Glutamatergic neuron (in vitro differentiated cells): ENCODE results near the gene CEP350. TPM values are rescaled to one million over a fixed set of nuclear protein-coding genes. Genes with fewer than 3 reads are reported as not detected.

Experiments
- DNase-seq: peaks from one replicate; pipeline ENCODE4 v3.0.0; 2022
- H3K27ac Mint-ChIP-seq: one replicate; pipeline ENCODE4 v1.8.0; 2020; ENCODE audit warnings: mild to moderate bottlenecking, mixed read lengths, inconsistent platforms; ENCODE audit not compliant: unreplicated experiment
- H3K27me3 Mint-ChIP-seq: one replicate; pipeline ENCODE4 v1.8.0; 2020; ENCODE audit warnings: mild to moderate bottlenecking, moderate library complexity, mixed read lengths, inconsistent platforms; ENCODE audit not compliant: unreplicated experiment
- H3K36me3 Mint-ChIP-seq: one replicate; pipeline ENCODE4 v1.8.0; 2020; ENCODE audit warnings: mild to moderate bottlenecking, mixed read lengths, inconsistent platforms; ENCODE audit not compliant: unreplicated experiment
- H3K4me1 Mint-ChIP-seq: one replicate; pipeline ENCODE4 v1.8.0; 2020; ENCODE audit warnings: mild to moderate bottlenecking, low read depth, mixed read lengths, inconsistent platforms; ENCODE audit not compliant: unreplicated experiment
- H3K4me3 Mint-ChIP-seq: one replicate; pipeline ENCODE4 v1.8.0; 2020; ENCODE audit warnings: mild to moderate bottlenecking, mixed read lengths, inconsistent platforms; ENCODE audit not compliant: unreplicated experiment
- H3K9me3 Mint-ChIP-seq: one replicate; pipeline ENCODE4 v1.8.0; 2020; ENCODE audit warnings: mild to moderate bottlenecking, moderate library complexity, mixed read lengths, inconsistent platforms; ENCODE audit not compliant: unreplicated experiment
- total RNA-seq: library from RNA; stranded (reverse); fragmentation: NEBNext Ultra II Directional; extraction: Animal tissue kit (Norgen Biotek cat#: 25700); gene quantifications from one replicate; pipeline ENCODE4 v1.2.1, GENCODE V29; 2021; ENCODE audit not compliant: unreplicated experiment
- TF ChIP-seq, protein P1 (sequence below): fragments of 200-600 bp; sonication (generic); IDR thresholded peaks from one replicate; pipeline ENCODE4 v1.5.0; 2021; ENCODE audit not compliant: partially characterized antibody, unreplicated experiment

Gene CEP350
- total RNA-seq, 1 donor from 2014 or later = 36.6 TPM

DNA sequence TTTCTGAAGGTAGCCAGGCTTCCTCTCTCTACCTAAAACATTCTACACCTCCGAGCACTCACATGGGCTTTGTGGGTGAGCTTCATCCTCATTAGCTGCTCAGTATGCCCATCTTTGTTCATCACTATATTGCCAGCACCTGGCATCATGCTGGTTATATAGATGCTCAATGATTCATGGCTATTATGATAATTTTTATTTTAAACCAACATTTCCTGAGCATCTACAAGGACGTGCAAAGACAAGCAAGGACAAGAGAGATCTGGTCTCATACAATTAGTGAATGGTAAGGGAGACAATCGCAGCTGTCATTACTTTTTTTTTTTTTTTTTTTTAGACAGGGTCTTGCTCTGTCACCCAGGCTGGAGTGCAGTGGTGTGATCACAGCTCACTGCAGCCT, 188.7 kb downstream of the CEP350 start:
- TF ChIP-seq, protein P1, sequence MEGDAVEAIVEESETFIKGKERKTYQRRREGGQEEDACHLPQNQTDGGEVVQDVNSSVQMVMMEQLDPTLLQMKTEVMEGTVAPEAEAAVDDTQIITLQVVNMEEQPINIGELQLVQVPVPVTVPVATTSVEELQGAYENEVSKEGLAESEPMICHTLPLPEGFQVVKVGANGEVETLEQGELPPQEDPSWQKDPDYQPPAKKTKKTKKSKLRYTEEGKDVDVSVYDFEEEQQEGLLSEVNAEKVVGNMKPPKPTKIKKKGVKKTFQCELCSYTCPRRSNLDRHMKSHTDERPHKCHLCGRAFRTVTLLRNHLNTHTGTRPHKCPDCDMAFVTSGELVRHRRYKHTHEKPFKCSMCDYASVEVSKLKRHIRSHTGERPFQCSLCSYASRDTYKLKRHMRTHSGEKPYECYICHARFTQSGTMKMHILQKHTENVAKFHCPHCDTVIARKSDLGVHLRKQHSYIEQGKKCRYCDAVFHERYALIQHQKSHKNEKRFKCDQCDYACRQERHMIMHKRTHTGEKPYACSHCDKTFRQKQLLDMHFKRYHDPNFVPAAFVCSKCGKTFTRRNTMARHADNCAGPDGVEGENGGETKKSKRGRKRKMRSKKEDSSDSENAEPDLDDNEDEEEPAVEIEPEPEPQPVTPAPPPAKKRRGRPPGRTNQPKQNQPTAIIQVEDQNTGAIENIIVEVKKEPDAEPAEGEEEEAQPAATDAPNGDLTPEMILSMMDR = no peak
- Mint-ChIP-seq H3K4me3 (no peak overlapping the region), H3K36me3 (no peaks in the 10 kb centered on the region), H3K27ac (no peak overlapping the region), H3K27me3 (no peaks in the 10 kb centered on the region), H3K9me3 (no peaks in the 10 kb centered on the region), H3K4me1 (no peaks in the 10 kb centered on the region)
- no peak for DNase-seq

DNA sequence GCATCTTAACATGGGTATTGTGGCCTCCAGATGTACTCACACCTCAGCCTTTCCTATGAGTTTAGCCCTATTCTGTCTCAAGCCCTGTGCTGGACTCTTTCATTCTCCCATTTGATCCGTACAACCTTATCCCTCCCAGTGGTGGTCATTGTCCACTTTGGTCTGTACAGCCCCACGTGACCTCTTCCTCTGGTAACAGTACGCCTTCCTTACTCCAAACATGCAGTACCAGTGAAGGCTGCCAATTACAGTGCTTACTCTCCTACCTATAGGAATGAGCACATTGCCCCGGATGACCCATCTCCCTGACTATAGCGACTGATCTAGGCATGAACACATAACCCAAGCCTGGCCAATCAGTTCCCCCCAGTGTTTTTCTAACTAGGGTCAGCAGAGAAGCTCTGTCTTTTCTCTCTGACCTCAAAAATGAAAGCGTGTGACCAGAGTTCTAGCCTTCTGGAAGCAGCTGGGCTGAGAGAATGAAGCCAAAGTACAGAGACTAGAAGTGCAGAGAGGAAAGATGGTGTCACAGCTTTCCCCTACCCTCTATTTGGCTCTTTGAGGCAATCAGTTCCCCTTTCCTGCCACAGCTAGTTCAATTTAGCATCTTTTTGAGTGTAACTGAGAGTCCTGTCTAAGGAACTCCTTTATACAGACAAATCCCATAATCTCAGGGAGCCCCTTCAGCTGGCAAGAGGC, 190.2 kb downstream of the CEP350 start:
- Mint-ChIP-seq H3K27me3 (no peaks in the 10 kb centered on the region), H3K36me3 (no peaks in the 10 kb centered on the region), H3K4me1 (no peaks in the 10 kb centered on the region), H3K27ac (no peak overlapping the region), H3K4me3 (no peak overlapping the region), H3K9me3 (no peaks in the 10 kb centered on the region)
- TF ChIP-seq, protein P1 = no peak
- DNase-seq = no peak

DNA sequence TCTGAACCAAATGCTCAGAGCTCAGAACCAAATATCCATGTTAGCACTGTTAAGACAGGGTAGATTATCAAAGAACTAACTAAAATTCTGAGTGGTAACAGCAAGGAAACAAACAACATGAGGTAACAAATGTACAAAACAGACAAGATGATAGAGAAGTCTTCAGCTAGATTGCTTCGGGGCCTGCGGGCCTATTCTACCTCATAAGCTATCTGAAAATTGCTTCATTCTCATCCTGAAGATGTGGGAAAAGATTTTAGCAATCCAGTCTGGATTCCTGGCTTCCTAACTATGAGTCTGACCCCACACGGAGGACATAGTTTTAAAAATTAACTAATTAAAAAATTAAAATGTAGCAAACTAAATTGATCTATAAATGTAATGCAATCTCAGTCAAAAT, 190.8 kb downstream of the CEP350 start:
- no peaks in the 10 kb centered on the region for H3K36me3 Mint-ChIP-seq
- no peaks in the 10 kb centered on the region for H3K27me3 Mint-ChIP-seq
- H3K9me3 Mint-ChIP-seq = no peaks in the 10 kb centered on the region
- no peak overlapping the region for H3K27ac Mint-ChIP-seq
- TF ChIP-seq, protein P1 = no peak
- no peaks in the 10 kb centered on the region for H3K4me1 Mint-ChIP-seq
- no peak for DNase-seq
- H3K4me3 Mint-ChIP-seq = no peak overlapping the region

DNA sequence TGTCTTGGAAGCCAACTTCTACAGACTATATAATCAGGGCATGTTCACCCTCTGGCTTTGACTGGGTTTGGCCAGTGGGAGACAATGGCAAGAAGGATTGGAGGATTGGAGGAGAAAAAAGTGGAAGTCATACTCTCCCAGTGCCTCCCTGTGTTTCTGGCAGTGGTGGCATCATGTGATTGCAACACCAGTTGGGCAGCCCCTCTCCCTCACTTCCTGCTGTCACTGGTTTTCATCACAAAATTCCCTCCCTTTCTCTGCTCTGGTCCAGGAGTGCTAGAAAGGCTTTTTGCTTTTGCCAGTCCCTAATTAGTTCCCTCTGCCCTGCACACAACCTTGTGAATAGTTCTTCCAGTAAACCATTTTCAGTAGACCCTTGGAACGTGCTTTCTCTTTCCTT, 196.4 kb downstream of the CEP350 start:
- Mint-ChIP-seq H3K36me3 (no peaks in the 10 kb centered on the region), H3K9me3 (peaks cover 2% of the 10 kb centered on the region), H3K4me3 (no peak overlapping the region), H3K27ac (no peak overlapping the region), H3K27me3 (peaks cover 8% of the 10 kb centered on the region), H3K4me1 (no peaks in the 10 kb centered on the region)
- TF ChIP-seq, protein P1 = no peak
- DNase-seq = no peak

DNA sequence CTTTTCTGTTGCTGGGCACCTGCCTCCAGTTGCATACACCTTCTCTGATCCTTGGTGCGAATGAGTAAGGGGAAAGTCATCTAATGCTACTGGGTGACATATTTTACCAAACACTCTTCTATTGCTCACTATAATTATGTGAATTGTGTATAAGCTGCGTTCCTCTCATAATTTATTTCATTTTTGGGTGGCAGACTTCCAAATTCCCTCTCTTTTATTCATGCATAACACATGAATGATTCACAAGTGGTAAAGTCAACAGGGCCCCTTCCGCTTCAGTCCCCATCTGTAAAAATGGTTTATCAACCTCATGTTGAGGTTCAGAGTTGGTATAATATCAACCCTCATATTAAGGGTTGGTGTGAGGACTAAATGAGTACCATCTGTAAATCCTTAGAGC, 196.9 kb downstream of the CEP350 start:
- peaks cover 2% of the 10 kb centered on the region for H3K9me3 Mint-ChIP-seq
- peaks cover 8% of the 10 kb centered on the region for H3K27me3 Mint-ChIP-seq
- H3K4me3 Mint-ChIP-seq = no peak overlapping the region
- H3K36me3 Mint-ChIP-seq = no peaks in the 10 kb centered on the region
- no peak overlapping the region for H3K27ac Mint-ChIP-seq
- peaks cover under 1% of the 10 kb centered on the region for H3K4me1 Mint-ChIP-seq
- TF ChIP-seq, protein P1 = no peak
- DNase-seq = no peak
